Tibial nerve (tissue), 4 donors: ENCODE results near the gene KLHDC7A. TPM values are rescaled to one million over a fixed set of nuclear protein-coding genes. Genes with fewer than 3 reads are reported as not detected.

ENCODE experiments used
- DNase-seq, 2 donors: peaks; one replicate each; pipeline ENCODE4 v3.0.0-alpha.2; 2019; ENCODE audit warnings: low spot score in 2 of 2
- H3K27ac ChIP-seq, 4 donors: fragments of 200-600 bp; sonication (generic) in 3 of 4; one replicate each; pipeline ENCODE4 v1.5.1; 2017 to 2019; ENCODE audit warnings: mild to moderate bottlenecking in 1 of 4
- H3K27me3 ChIP-seq, 2 donors: fragments of 200-600 bp; sonication (generic) in 1 of 2; one replicate each; pipeline versions ENCODE4 v1.5.1 to v1.6.0; 2017 to 2019
- H3K36me3 ChIP-seq, 3 donors: fragments of 200-600 bp; sonication (generic); one replicate each; pipeline ENCODE4 v1.5.1; 2018 to 2019
- H3K4me1 ChIP-seq, 4 donors: fragments of 200-600 bp; sonication (generic) in 3 of 4; one replicate each; pipeline ENCODE4 v1.5.1; 2017 to 2019
- H3K4me3 ChIP-seq, 4 donors: fragments of 200-600 bp; sonication (generic) in 3 of 4; one replicate each; pipeline ENCODE4 v1.5.1; 2017 to 2019; ENCODE audit warnings: mild to moderate bottlenecking in 1 of 4, moderate library complexity in 1 of 4
- H3K9me3 ChIP-seq, 4 donors: fragments of 200-600 bp; sonication (generic) in 3 of 4; one replicate each; pipeline ENCODE4 v1.5.1; 2017 to 2019
- EP300 ChIP-seq, 2 donors: sonication (generic); formaldehyde crosslinking; IDR thresholded peaks; one replicate each; pipeline ENCODE4 v1.6.1; 2017; ENCODE audit warnings: antibody characterized with exemption in 2 of 2, mild to moderate bottlenecking in 1 of 2
- POLR2A ChIP-seq, 2 donors: fragments of 450-650 bp; IDR thresholded peaks; one replicate each; pipeline ENCODE4 v1.6.1; 2017; ENCODE audit warnings: antibody characterized with exemption in 2 of 2, mild to moderate bottlenecking in 2 of 2, moderate library complexity in 2 of 2
- WGBS, 2 donors: methylation state at CpG; one replicate each; pipeline ENCODE4 v1.1.5; 2018; 5-methylcytosine and 5-hydroxymethylcytosine counted together
- total RNA-seq, 4 donors: library from RNA; depleted of rRNA; stranded (reverse); fragments of >200 nt; gene quantifications; one replicate each; pipeline ENCODE4 v1.1.0, GENCODE V29; 2016
- TF ChIP-seq, protein P1 (sequence below), 5 experiments: fragments of 200-600 bp in 3 of 5; fragments of 450-650 bp in 2 of 5; sonication (generic) in 3 of 5; IDR thresholded peaks; one replicate each; pipeline ENCODE4 v1.5.1; 2016 to 2019; ENCODE audit warnings: antibody characterized with exemption in 5 of 5, mild to moderate bottlenecking in 3 of 5, moderate library complexity in 2 of 5

Gene KLHDC7A
- total RNA-seq, 4 donors from 2014 or later, result 0.20 to 0.21 TPM; not detected in 2

DNA sequence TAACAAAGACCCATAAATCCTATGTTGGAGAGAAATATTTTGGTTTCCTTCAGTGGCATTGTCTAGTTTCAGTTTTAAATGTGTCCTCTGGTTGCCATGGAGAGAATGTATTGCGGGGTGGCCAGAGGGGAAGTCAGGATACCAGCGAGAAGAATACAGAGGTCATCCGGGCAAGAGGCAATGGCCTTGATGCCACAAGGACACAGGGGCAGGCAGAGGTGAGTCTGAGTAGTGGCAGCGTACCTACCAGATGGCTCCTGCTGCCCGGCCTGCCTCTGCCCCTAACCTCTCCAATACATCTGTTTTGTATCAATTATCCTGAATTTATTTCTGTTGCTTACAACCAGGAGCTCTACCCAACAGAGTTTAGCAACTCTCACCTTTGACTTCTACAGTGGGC is 14.9 kb downstream of the KLHDC7A start:
- DNase-seq, result no peak
- no peak overlapping the region for H3K27ac ChIP-seq
- 62 to 76% methylated on average over 5 of the region's 5 CpGs for WGBS, 2 donors
- TF ChIP-seq POLR2A (IDR thresholded peaks at IDR 0.05), result no peak
- TF ChIP-seq, protein P1, sequence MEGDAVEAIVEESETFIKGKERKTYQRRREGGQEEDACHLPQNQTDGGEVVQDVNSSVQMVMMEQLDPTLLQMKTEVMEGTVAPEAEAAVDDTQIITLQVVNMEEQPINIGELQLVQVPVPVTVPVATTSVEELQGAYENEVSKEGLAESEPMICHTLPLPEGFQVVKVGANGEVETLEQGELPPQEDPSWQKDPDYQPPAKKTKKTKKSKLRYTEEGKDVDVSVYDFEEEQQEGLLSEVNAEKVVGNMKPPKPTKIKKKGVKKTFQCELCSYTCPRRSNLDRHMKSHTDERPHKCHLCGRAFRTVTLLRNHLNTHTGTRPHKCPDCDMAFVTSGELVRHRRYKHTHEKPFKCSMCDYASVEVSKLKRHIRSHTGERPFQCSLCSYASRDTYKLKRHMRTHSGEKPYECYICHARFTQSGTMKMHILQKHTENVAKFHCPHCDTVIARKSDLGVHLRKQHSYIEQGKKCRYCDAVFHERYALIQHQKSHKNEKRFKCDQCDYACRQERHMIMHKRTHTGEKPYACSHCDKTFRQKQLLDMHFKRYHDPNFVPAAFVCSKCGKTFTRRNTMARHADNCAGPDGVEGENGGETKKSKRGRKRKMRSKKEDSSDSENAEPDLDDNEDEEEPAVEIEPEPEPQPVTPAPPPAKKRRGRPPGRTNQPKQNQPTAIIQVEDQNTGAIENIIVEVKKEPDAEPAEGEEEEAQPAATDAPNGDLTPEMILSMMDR (IDR thresholded peaks at IDR 0.05), result no peak
- TF ChIP-seq EP300 (IDR thresholded peaks at IDR 0.05), result no peak
- H3K4me1 ChIP-seq, result no peaks in the 10 kb centered on the region
- H3K27me3 ChIP-seq, result no peaks in the 10 kb centered on the region
- H3K4me3 ChIP-seq, result no peak overlapping the region
- no peaks in the 10 kb centered on the region for H3K36me3 ChIP-seq
- H3K9me3 ChIP-seq, result no peaks in the 10 kb centered on the region

DNA sequence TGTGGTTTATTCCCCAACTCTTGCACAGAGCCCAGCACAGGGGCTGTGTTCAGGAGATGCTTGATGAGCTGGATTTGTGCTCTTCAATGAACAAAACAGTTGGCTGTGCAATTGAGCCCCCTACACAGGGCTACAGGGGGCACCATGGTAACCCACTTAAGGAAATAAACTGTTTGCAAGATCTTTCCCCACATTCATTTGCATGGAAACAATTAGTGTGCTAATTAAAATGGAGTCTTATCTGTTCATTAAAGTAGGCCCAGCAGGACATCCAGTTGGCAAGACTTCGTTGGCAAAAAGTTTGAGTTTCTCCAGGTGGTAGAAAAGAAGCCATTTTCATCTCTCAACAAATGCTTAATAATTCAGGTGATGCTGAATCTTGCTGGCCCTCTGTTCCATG is 15.3 kb downstream of the KLHDC7A start:
- H3K4me1 ChIP-seq, result no peaks in the 10 kb centered on the region
- no peaks in the 10 kb centered on the region for H3K27me3 ChIP-seq
- H3K27ac ChIP-seq, result no peak overlapping the region
- H3K9me3 ChIP-seq, result no peaks in the 10 kb centered on the region
- DNase-seq, result no peak
- TF ChIP-seq, protein P1 (IDR thresholded peaks at IDR 0.05), result no peak
- TF ChIP-seq EP300 (IDR thresholded peaks at IDR 0.05), result no peak
- no peak for TF ChIP-seq POLR2A (IDR thresholded peaks at IDR 0.05)
- 69 to 77% methylated on average over 1 of the region's 1 CpG for WGBS, 2 donors
- no peaks in the 10 kb centered on the region for H3K36me3 ChIP-seq
- no peak overlapping the region for H3K4me3 ChIP-seq

DNA sequence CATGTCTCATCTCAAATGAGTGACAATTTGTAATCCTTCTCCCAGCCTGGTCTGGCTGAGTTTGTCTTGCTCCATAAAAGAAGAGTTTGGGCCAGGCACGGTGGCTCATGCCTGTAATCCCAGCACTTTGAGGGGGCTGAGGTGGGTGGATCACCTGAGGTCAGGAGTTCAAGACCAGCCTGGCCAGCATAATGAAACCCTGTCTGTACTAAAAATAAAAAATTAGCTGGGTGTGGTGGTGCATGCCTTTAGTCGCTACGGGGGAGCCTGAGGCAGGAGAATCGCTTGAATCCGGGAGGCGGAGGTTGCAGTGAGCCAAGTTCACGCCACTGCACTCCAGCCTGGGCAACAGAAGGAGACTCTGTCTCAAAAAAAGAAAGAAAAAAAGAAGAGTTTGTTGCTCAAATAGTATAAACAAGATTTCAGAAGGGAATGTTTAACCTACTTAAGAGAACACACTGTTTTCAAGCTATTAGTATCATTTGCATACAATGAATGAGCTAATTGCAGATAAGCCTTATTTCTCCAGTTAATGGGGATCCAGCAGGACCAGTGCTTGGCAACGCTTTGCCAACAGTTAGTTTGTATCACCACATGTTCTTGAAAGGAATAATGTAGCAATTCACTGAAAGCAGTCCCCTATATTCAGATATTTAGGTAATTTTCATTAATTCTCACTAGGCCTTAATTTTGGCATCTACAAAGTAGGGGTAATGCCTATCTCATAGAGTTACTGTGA is 15.9 kb downstream of the KLHDC7A start:
- Histone ChIP-seq H3K9me3 (no peaks in the 10 kb centered on the region), H3K4me3 (no peak overlapping the region), H3K4me1 (no peaks in the 10 kb centered on the region), H3K27ac (no peak overlapping the region), H3K27me3 (no peaks in the 10 kb centered on the region), H3K36me3 (no peaks in the 10 kb centered on the region)
- DNase-seq, result no peak
- WGBS, 2 donors, result 85 to 91% methylated on average over 8 of the region's 8 CpGs
- no peak for TF ChIP-seq EP300 (IDR thresholded peaks at IDR 0.05)
- TF ChIP-seq, protein P1 (IDR thresholded peaks at IDR 0.05), result no peak
- TF ChIP-seq POLR2A (IDR thresholded peaks at IDR 0.05), result no peak

DNA sequence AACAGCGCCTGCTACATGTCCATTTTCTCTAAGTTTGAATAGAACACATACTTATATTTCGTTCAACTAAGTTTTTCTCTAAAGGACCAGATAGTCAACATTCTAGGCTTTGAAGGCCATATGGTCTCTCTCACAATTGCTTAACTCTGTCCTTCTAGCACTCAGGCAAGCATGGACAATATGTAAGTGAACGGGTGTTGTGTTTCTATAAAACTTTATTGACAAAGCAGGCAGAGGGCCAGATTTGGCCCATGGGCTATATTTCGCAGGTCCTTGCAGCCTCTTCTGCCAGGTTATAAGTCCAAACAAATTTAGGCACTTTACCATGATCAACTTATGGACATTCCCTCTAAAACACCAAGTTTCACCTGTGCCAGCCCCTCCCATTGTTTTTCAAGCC is 21.1 kb downstream of the KLHDC7A start:
- DNase-seq, result no peak
- Histone ChIP-seq H3K4me1 (no peaks in the 10 kb centered on the region), H3K27me3 (no peaks in the 10 kb centered on the region), H3K9me3 (peaks cover 0 to 6% (median 0%) of the 10 kb centered on the region in 4 donors), H3K4me3 (no peak overlapping the region), H3K36me3 (no peaks in the 10 kb centered on the region), H3K27ac (no peak overlapping the region)
- TF ChIP-seq POLR2A (IDR thresholded peaks at IDR 0.05), result no peak
- WGBS, 2 donors, result 88 to 89% methylated on average over 4 of the region's 4 CpGs

DNA sequence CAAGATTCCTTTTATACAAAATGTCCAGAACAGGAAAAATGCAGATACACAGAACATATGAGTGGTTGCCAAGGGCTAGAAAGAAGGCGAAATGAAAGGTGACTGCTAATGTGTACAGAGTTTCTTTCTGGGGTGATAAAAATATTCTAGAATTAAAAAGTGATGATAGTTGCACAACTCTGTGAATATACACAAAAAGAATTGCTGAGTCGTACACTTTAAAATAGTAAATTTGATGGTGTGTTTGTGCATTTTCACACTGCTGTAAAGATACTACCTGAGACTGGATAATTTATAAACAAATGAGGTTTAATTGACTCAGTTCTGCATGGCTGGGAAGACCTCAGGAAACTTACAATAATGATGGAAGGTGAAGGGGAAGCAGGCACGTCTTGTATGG is 23.9 kb downstream of the KLHDC7A start:
- Histone ChIP-seq H3K36me3 (no peaks in the 10 kb centered on the region), H3K27me3 (no peaks in the 10 kb centered on the region), H3K4me3 (no peak overlapping the region), H3K9me3 (peaks cover 0 to 22% (median 2%) of the 10 kb centered on the region in 4 donors), H3K27ac (no peak overlapping the region), H3K4me1 (no peaks in the 10 kb centered on the region)
- no peak for DNase-seq
- TF ChIP-seq, protein P1 (IDR thresholded peaks at IDR 0.05), result no peak
- TF ChIP-seq POLR2A (IDR thresholded peaks at IDR 0.05) (no peak), EP300 (IDR thresholded peaks at IDR 0.05) (no peak)
- WGBS, 2 donors, result 65 to 69% methylated on average over 3 of the region's 3 CpGs
